H1 (cell line): ENCODE measurements around the gene ACTR6. TPM values are rescaled to one million over a fixed set of nuclear protein-coding genes. Genes with fewer than 3 reads are reported as not detected.

Experiments used
- CTCF ChIA-PET: fragments of 300-600 bp; sonication (Branson Sonifier 250); formaldehyde crosslinking; loops from one replicate; lab custom pipeline; 2021; ENCODE audit not compliant: partially characterized antibody; lab: Charles Lee
- POLR2A ChIA-PET: fragments of 300-600 bp; sonication (Branson Sonifier 250); formaldehyde crosslinking; loops from one replicate; lab custom pipeline; 2021; ENCODE audit warnings: inconsistent platforms; ENCODE audit not compliant: partially characterized antibody; lab: Charles Lee
- DNase-seq, 2 experiments: peaks; one replicate each; pipeline versions ENCODE4 v3.0.0 to v3.0.0-alpha.2; 2010 to 2022; ENCODE audit warnings: low spot score in 2 of 2, low read depth in 1 of 2, mixed read lengths in 1 of 2
- FAIRE-seq: peaks from 2 replicates; lab custom pipeline; 2011; peaks lifted over from hg19 to GRCh38; lab: Jason Lieb, UNC
- H2AFZ ChIP-seq: 2 replicates; pipeline ENCODE4 v1.8.1; 2012; ENCODE audit warnings: low read length, inconsistent platforms
- H2AK5ac ChIP-seq: 2 replicates; pipeline ENCODE4 v1.6.1; 2013; ENCODE audit warnings: low read depth, low read length
- H2BK120ac ChIP-seq: replicated peaks from 2 replicates; pipeline ENCODE3; 2013; ENCODE audit warnings: low read depth, low read length, inconsistent platforms
- H2BK12ac ChIP-seq: 2 replicates; pipeline ENCODE4 v1.6.1; 2013; ENCODE audit warnings: low read depth, low read length
- H2BK15ac ChIP-seq: 2 replicates; pipeline ENCODE4 v1.6.1; 2013; ENCODE audit warnings: low read length
- H2BK20ac ChIP-seq: 2 replicates; pipeline ENCODE4 v1.6.1; 2013; ENCODE audit warnings: low read length
- H2BK5ac ChIP-seq: 2 replicates; pipeline ENCODE4 v1.6.1; 2013; ENCODE audit warnings: low read depth, low read length
- H3K14ac ChIP-seq: 2 replicates; pipeline ENCODE4 v1.6.1; 2013; ENCODE audit warnings: inconsistent platforms; ENCODE audit not compliant: insufficient read length
- H3K18ac ChIP-seq: 2 replicates; pipeline ENCODE4 v1.6.1; 2013; ENCODE audit warnings: low read length; ENCODE audit errors: extremely low read depth
- H3K23ac ChIP-seq: 2 replicates; pipeline ENCODE4 v1.6.1; 2013; ENCODE audit warnings: inconsistent platforms; ENCODE audit not compliant: insufficient read length
- H3K23me2 ChIP-seq: 2 replicates; pipeline ENCODE4 v1.6.1; 2013; ENCODE audit warnings: low read depth, low read length
- H3K27ac ChIP-seq: 2 replicates; pipeline ENCODE4 v1.6.1; 2011; ENCODE audit warnings: low read depth, low read length, inconsistent platforms
- H3K27me3 ChIP-seq, 4 experiments: replicated peaks in 1 of 4; 1 replicate in 1 of 4; 2 replicates in 3 of 4; pipeline versions ENCODE4 v1.6.1 to v1.8.1; 2011 to 2013; ENCODE audit warnings: low read length in 3 of 4, mild to moderate bottlenecking in 3 of 4, inconsistent platforms in 2 of 4, mixed read lengths in 2 of 4, moderate library complexity in 1 of 4; ENCODE audit not compliant: control insufficient read depth in 3 of 4, insufficient read depth in 3 of 4; ENCODE audit errors: extremely low read depth in 1 of 4
- H3K36me3 ChIP-seq, 4 experiments: 2 replicates each; pipeline versions ENCODE4 v1.6.1 to v1.8.1; 2011 to 2013; ENCODE audit warnings: mild to moderate bottlenecking in 4 of 4, low read length in 3 of 4, moderate library complexity in 2 of 4, control low read depth in 1 of 4, inconsistent platforms in 1 of 4; ENCODE audit not compliant: insufficient read depth in 4 of 4, control insufficient read depth in 2 of 4
- H3K4ac ChIP-seq: replicated peaks from 2 replicates; pipeline ENCODE3; 2013; ENCODE audit warnings: low read length, low read depth, mixed read lengths, inconsistent platforms; ENCODE audit not compliant: insufficient read length
- H3K4me1 ChIP-seq, 4 experiments: replicated peaks in 1 of 4; 1 replicate in 1 of 4; 2 replicates in 3 of 4; pipeline versions ENCODE4 v1.6.1 to v1.8.1; 2011 to 2013; ENCODE audit warnings: low read length in 3 of 4, inconsistent platforms in 2 of 4, mixed read lengths in 1 of 4; ENCODE audit not compliant: insufficient read depth in 4 of 4, control insufficient read depth in 3 of 4
- H3K4me2 ChIP-seq, 2 experiments: 2 replicates each; pipeline versions ENCODE4 v1.6.1 to v1.8.1; 2011 to 2013; ENCODE audit warnings: low read depth in 2 of 2, low read length in 2 of 2, control low read depth in 1 of 2, inconsistent platforms in 1 of 2, mild to moderate bottlenecking in 1 of 2; ENCODE audit not compliant: insufficient read depth in 1 of 2
- H3K4me3 ChIP-seq, 4 experiments: fragments of 200-600, 300-600 bp in 1 of 4; sonication (generic), shearing (Covaris generic), sonication (Bioruptor Twin) in 1 of 4; 2 replicates each; pipeline versions ENCODE4 v1.5.1 to v1.8.1; 2011 to 2016; ENCODE audit warnings: low read length in 4 of 4, low read depth in 3 of 4, control low read depth in 2 of 4, inconsistent platforms in 2 of 4, mild to moderate bottlenecking in 2 of 4, mixed read lengths in 1 of 4, moderate library complexity in 1 of 4; ENCODE audit not compliant: insufficient read depth in 2 of 4; ENCODE audit errors: extremely low read depth in 1 of 4
- H3K56ac ChIP-seq: replicated peaks from 2 replicates; pipeline ENCODE3; 2013; ENCODE audit warnings: low read depth, mild to moderate bottlenecking, mixed read lengths, low read length, inconsistent platforms; ENCODE audit not compliant: insufficient read length
- H3K79me1 ChIP-seq: 2 replicates; pipeline ENCODE4 v1.6.1; 2013; ENCODE audit warnings: low read depth, low read length, control low read depth
- H3K79me2 ChIP-seq, 2 experiments: 2 replicates each; pipeline versions ENCODE4 v1.6.1 to v1.8.1; 2012 to 2013; ENCODE audit warnings: low read length in 2 of 2, mild to moderate bottlenecking in 2 of 2, inconsistent platforms in 1 of 2; ENCODE audit not compliant: insufficient read depth in 2 of 2, control insufficient read depth in 1 of 2
- H3K9ac ChIP-seq, 4 experiments: replicated peaks in 1 of 4; 1 replicate in 1 of 4; 2 replicates in 3 of 4; pipeline versions ENCODE4 v1.6.1 to v1.8.1; 2011 to 2013; ENCODE audit warnings: low read depth in 3 of 4, low read length in 3 of 4, control low read depth in 2 of 4, mild to moderate bottlenecking in 2 of 4, moderate library complexity in 2 of 4, inconsistent platforms in 1 of 4; ENCODE audit errors: extremely low read depth in 1 of 4
- H3K9me3 ChIP-seq, 2 experiments: 2 replicates each; pipeline versions ENCODE4 v1.6.1 to v1.8.1; 2012 to 2013; ENCODE audit warnings: mild to moderate bottlenecking in 2 of 2, moderate library complexity in 2 of 2, control low read depth in 1 of 2, inconsistent platforms in 1 of 2, low read depth in 1 of 2, low read length in 1 of 2, mixed read lengths in 1 of 2; ENCODE audit not compliant: insufficient read depth in 2 of 2
- H4K20me1 ChIP-seq, 2 experiments: replicated peaks in 1 of 2; 2 replicates each; pipeline versions ENCODE3 to v1.8.1; 2011 to 2013; ENCODE audit warnings: inconsistent platforms in 2 of 2, low read length in 2 of 2, mild to moderate bottlenecking in 1 of 2; ENCODE audit not compliant: insufficient read depth in 2 of 2, control insufficient read depth in 1 of 2
- H4K5ac ChIP-seq: 2 replicates; pipeline ENCODE4 v1.6.1; 2013; ENCODE audit warnings: low read length, low read depth, mixed read lengths, inconsistent platforms; ENCODE audit not compliant: insufficient read length
- H4K8ac ChIP-seq: 2 replicates; pipeline ENCODE4 v1.8.0; 2013; ENCODE audit warnings: mild to moderate bottlenecking, moderate library complexity, low read length, inconsistent platforms; ENCODE audit not compliant: insufficient read depth; ENCODE audit errors: extremely low read depth
- H4K91ac ChIP-seq: replicated peaks from 2 replicates; pipeline ENCODE3; 2013; ENCODE audit warnings: low read length, mixed read lengths, inconsistent platforms; ENCODE audit not compliant: insufficient read length
- ASH2L ChIP-seq: fragments of 200-600, 300-600 bp; sonication (generic); IDR thresholded peaks from one replicate; pipeline ENCODE4 v1.7.1; 2017; ENCODE audit warnings: low read length
- BACH1 ChIP-seq: IDR thresholded peaks from 2 replicates; pipeline ENCODE4 v1.6.1; 2012; ENCODE audit warnings: low read length, improper control_type of control experiment
- CBX8 ChIP-seq: fragments of 300-800, 300-1000 bp; sonication (generic); IDR thresholded peaks from 2 replicates; pipeline ENCODE4 v1.7.1; 2016; ENCODE audit warnings: low read depth, low read length, borderline replicate concordance
- EGR1 ChIP-seq: IDR thresholded peaks from 2 replicates; pipeline ENCODE4 v1.6.1; 2011; ENCODE audit warnings: low read depth, low read length, borderline replicate concordance
- PHF8 ChIP-seq: fragments of 200-600 bp; sonication (generic); conservative IDR thresholded peaks from 2 replicates; pipeline ENCODE4 v1.7.1; 2012; ENCODE audit warnings: low read depth, mild to moderate bottlenecking, inconsistent platforms, low read length, moderate library complexity
- POU5F1 ChIP-seq: IDR thresholded peaks from 2 replicates; pipeline ENCODE4 v1.6.1; 2011; ENCODE audit warnings: low read depth, mild to moderate bottlenecking, low read length, moderate library complexity
- RAD21 ChIP-seq, 2 experiments: IDR thresholded peaks in 1 of 2; conservative IDR thresholded peaks in 1 of 2; 2 replicates each; pipeline ENCODE4 v1.6.1; 2011; ENCODE audit warnings: low read depth in 2 of 2, low read length in 2 of 2, improper control_type of control experiment in 1 of 2, inconsistent platforms in 1 of 2, mild to moderate bottlenecking in 1 of 2, moderate library complexity in 1 of 2
- SP4 ChIP-seq: IDR thresholded peaks from 2 replicates; pipeline ENCODE4 v1.6.1; 2012; ENCODE audit warnings: low read length, inconsistent platforms
- SUZ12 ChIP-seq: fragments of 200-600 bp; sonication (generic); IDR thresholded peaks from 2 replicates; pipeline ENCODE4 v1.6.1; 2012; ENCODE audit warnings: mild to moderate bottlenecking, inconsistent platforms, low read length, moderate library complexity, mixed read lengths
- TCF12 ChIP-seq: IDR thresholded peaks from 2 replicates; pipeline ENCODE4 v1.6.1; 2011; ENCODE audit warnings: low read depth, mild to moderate bottlenecking, low read length
- TEAD4 ChIP-seq: IDR thresholded peaks from 2 replicates; pipeline ENCODE4 v1.6.1; 2012; ENCODE audit warnings: low read depth, low read length, inconsistent platforms, mixed read lengths
- USF2 ChIP-seq: IDR thresholded peaks from 2 replicates; pipeline ENCODE4 v1.6.1; 2011; ENCODE audit warnings: low read length, improper control_type of control experiment
- WGBS, 2 experiments: shearing (Covaris generic) in 1 of 2; methylation state at CpG; one replicate each; pipeline versions ENCODE4 v1.1.6 to v1.1.7; 2013 to 2015; ENCODE audit warnings: low lambda C conversion rate in 2 of 2, mixed read lengths in 2 of 2, inconsistent platforms in 1 of 2, low coverage in 1 of 2, missing lambda C conversion rate in 1 of 2; ENCODE audit not compliant: insufficient replicate concordance in 2 of 2, insufficient coverage in 1 of 2, insufficient read length in 1 of 2; ENCODE audit errors: extremely low coverage in 1 of 2, missing lambda C conversion rate in 1 of 2; 5-methylcytosine and 5-hydroxymethylcytosine counted together
- polyA plus RNA-seq, 7 experiments: library from polyadenylated mRNA; depleted of rRNA in 3 of 7; stranded (reverse) in 5 of 7; unstranded in 2 of 7; fragments of >200 nt in 5 of 7; fragments of 200-250 nt in 2 of 7; gene quantifications; 1 replicate in 5 of 7; 2 replicates in 1 of 7; 4 replicates in 1 of 7; pipeline versions ENCODE4 v1.2.1 to v1.2.3, GENCODE V29; 2011 to 2013; ENCODE audit warnings: missing spikeins in 2 of 7, mixed read lengths in 2 of 7
- total RNA-seq: library from RNA; stranded (reverse); fragmentation: NEBNext Ultra II Directional; extraction: Animal tissue kit (Norgen Biotek cat#: 25700); gene quantifications from 2 replicates; pipeline ENCODE4 v1.2.1, GENCODE V29; 2021

ACTR6 gene
- total and polyA plus RNA-seq, 2 of the 8 experiments (the other 6 are each of a cell fraction or from before 2014, with no cell fraction given) = 10.2 to 36.8 TPM

DNA sequence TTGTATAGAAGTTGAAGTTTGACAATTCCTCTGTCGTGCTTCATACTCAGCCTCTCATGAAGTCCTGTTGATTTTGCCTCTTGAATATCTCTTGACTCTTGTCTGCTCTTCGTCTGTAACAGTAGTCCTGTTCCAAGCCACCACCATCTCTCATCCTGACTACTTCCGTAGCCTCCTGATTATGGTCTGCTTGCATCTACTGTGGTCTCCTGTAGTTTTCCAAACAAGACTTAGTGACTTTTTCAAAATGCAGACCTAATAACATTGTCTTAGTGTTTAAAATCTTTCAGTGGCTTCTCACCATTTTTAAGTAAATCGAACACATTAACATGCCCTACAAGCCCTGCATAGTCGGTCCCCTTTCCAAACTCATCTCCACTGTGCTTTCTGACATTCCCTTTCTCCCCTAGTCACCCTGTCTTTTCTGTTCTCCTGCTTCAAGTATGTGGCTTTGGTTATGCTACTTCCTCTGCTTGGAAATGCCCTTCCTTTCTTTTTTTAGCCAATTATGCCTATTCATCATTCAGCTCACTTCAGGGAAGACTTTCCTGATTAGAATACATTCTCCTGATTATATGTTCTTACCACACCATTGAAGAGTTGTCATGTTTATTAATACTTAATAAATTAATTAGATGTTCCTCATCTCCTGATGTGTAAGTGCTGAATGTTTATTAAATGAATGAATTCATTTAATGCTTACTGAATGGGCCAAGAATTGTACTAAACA, 68.4 kb downstream of the ACTR6 start:
- no peak overlapping the region for H2BK20ac ChIP-seq
- H2BK120ac ChIP-seq = no peak overlapping the region
- peaks cover 0 to 9% (median 3%) of the 10 kb centered on the region in 4 experiments; a peak in 4 of 7 replicates for H3K4me1 ChIP-seq
- no peak overlapping the region for H4K5ac ChIP-seq
- H3K9ac ChIP-seq = peak overlapping the region in 1 of 4 experiments; percentile 43; a peak in 1 of 7 replicates
- H4K91ac ChIP-seq = no peak overlapping the region
- H3K14ac ChIP-seq = no peak overlapping the region
- H2AFZ ChIP-seq = no peak overlapping the region
- H3K27me3 ChIP-seq = no peaks in the 10 kb centered on the region
- no peak overlapping the region for H2AK5ac ChIP-seq
- H3K4ac ChIP-seq = no peak overlapping the region
- 0 out of 2 replicates have a peak, but pooled peaks cover 4% of the 10 kb centered on the region for H3K23me2 ChIP-seq
- H3K79me2 ChIP-seq = peaks cover 0 to 64% of the 10 kb centered on the region in 2 experiments; a peak in 3 of 4 replicates
- no peak overlapping the region for H2BK12ac ChIP-seq
- H3K18ac ChIP-seq = no peak overlapping the region
- H4K8ac ChIP-seq = no peak overlapping the region
- no peak overlapping the region; the same call in 1 of the 2 replicates for H3K27ac ChIP-seq
- H3K36me3 ChIP-seq = no peaks in the 10 kb centered on the region
- no peak overlapping the region for H2BK15ac ChIP-seq
- no peak for DNase-seq
- peak overlapping the region; percentile 79 to 84 for H3K4me2 ChIP-seq
- no peak overlapping the region for H2BK5ac ChIP-seq
- FAIRE-seq = no peak
- H3K9me3 ChIP-seq = no peaks in the 10 kb centered on the region
- no peaks in the 10 kb centered on the region for H3K79me1 ChIP-seq
- H3K4me3 ChIP-seq = peak overlapping the region in 2 of 4 experiments; percentile 1 to 84; a peak in 3 of 8 replicates
- no peak overlapping the region for H3K56ac ChIP-seq
- POLR2A ChIA-PET = no interaction called here
- H3K23ac ChIP-seq = no peak overlapping the region
- WGBS, 2 experiments = 59% methylated on average over 5 of the region's 5 CpGs; no CpG with 5 or more reads in 1 of the 2 experiments
- H4K20me1 ChIP-seq = peaks cover 0 to 7% of the 10 kb centered on the region in 2 experiments
- CTCF ChIA-PET = interaction anchor here (0.6 kb wide), 1 partner anchor 16 kb away, joined by 5 read pairs; no protein-coding TSS in a partner anchor
- no peak for TF ChIP-seq RAD21 (IDR thresholded peaks at IDR 0.05 in 1 of 2, conservative IDR thresholded peaks at IDR 0.05 in 1 of 2; ENCODE audit: low read depth in 2 of 2, low read length in 2 of 2)
- TF ChIP-seq TCF12 = no peak
- no peak for TF ChIP-seq SP4
- no peak for TF ChIP-seq BACH1
- TF ChIP-seq EGR1 = no peak
- no peak for TF ChIP-seq CBX8
- TF ChIP-seq SUZ12 = no peak
- TF ChIP-seq USF2 = no peak
- TF ChIP-seq TEAD4 = no peak
- TF ChIP-seq PHF8 = no peak
- no peak for TF ChIP-seq POU5F1
- no peak for TF ChIP-seq ASH2L
